GM21515 (cell line): ENCODE results near the gene GMEB2.
"Not testable (repeated sequence)": the region's sequence is repeated elsewhere in the genome, so short reads cannot be mapped to it uniquely, and the experiment has no call there.

ENCODE experiments used
- ATAC-seq: cut with Tn5 transposase; IDR thresholded peaks from one replicate; pipeline ENCODE4 v1.9.1; 2021; ENCODE audit not compliant: unreplicated experiment

Gene GMEB2

DNA sequence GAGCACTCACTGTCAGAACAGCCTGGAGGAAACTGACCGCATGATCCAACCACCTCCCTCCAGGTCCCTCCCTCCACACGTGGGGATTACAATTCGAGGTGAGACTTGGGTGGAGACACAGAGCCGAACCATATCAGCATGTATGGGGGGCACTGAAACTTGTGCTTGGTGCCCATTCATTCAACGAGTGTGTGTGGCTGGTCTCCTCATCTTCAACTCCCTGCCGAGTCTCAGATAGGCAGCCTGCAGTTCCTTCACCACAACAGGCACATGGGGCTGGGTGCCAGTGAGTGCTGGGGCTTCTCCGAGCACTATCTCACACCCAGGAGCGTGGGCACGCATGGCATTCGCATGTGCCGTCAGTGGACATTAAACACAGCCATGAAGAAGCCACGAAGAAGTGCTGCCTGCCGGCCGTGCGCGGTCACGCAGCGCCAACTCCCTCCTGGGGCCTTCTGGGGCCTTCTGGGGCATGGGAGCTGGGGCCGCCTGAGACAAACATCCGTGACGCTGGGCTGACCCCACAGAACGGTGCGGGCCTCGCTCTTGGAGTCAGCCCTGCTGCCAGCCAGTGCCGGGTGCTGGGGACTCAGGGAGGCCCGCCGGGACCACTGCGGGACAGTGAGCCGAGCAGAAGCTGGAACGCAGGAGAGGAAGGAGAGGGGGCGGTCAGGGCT lies 30.5 kb upstream of the GMEB2 start:
- ATAC-seq = peak; percentile 6

DNA sequence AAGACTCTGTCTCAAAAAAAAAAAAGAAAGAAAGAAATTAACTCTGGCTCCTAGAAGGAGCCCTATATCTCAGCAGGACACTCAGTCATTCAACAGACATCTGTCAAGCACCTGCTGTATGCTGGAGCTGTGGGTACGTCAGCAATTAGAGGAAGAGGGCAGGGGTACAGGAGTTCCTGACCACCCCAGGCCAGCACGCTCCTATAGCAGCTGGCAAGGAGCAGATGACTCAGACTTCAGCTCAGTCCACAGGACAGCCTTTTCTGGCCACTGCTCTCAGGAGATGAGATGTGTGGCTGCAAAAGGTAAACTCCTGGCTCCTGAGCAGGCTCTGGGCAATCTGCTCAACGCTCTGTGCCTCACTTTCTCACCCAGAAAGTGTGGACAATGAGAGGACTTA lies 29.6 kb upstream of the GMEB2 start:
- ATAC-seq = no peak

DNA sequence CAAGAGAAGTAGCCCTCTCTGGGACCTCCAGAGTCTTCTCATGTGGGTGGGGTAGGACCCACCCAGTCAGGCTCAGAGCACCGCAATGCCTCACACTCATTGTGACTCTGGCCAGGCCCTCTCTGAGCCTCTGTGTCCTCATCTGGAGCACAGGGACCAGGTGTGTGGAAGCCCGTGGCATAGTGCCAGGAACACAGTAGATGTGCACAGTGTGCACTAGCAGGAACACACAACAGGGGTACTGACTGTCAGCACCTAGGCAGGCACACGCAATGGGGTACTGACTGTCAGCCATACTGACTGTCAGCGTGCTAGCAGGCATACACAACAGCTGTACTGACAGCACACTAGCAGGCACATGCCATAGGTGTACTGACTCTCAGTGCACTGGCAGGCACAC lies 28.3 kb upstream of the GMEB2 start:
- ATAC-seq = no peak

DNA sequence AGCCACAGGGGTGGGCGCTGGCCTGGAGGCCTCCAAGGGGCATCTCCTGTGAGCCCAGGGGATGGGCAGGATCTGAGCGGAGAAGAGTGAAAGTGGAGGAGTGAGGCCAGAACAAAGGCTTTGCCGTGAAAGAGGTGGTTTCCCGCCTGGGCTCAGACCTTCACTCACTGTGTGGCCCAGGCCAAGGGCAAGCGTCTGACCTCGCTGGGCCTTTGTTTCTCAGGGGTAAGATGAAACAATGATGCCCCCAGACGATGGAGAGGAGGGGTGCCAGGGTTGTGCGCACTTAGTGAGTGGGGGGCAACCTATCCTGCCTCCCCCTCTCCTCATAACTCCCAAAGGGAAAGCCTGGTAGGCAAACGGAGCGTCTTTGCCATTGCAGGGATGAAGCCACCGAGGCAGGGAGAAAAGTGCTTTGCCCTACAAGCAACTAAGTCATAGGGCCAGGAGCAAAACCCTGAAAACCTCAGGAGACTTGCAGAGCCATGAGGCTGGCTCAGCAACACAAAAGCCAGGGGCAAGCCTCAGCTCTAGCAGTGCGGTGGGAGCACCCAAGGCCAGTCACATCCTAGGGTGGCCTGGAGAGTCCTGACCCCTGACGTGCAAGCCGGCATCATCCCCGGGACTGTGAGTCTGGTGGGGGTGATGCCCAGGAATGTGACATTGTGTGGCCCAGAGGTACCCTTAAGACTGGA lies 27.2 kb upstream of the GMEB2 start:
- no peak for ATAC-seq

DNA sequence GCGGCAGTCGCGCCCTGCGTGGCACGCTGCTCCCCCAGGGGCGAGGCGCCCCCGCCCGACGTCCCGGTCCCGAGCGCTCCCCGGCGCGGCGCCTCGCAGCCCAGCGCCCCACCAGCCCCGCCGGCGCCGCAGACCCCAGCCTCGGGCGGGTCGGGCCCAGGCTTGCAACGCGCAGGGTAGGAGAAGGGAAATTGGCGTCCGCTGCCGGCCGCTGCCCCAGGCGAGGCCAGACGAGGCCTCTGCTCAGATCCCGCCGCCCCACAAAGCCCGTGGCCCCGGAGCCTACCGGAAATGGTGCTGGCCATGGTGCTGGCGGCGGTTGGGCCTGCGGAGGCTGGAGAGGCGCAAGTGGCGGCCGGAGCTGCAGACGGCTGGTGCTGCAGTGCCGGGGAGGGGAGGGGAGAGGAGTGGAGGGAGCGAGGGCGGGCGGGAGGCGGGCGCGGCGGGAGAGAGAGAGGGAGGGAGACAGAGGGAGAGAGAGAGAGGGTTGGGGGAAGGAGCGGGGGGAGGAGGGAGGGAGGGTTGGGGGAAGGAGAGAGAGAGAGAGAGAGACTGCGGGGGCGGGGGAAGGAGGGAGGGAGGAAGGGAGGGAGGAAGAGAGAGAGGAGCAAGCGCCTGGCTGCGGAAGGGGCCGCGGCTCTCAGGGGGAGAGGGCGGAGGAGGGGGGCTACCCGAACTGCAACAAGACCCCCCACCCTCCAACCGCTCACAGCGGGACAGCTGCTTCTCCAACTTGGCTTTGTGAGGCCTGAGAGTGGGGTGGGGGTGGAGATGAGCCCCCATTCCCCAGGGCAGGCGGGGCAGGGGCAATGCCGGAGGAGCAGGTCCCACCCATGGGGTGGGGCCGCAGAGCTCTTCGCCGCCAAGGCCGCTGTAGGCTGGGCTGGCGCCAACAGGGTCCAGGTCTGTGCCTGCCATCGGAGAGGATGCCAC lies 26.4 kb upstream of the GMEB2 start, which contains the start of gene STMN3:
Gene STMN3, minus strand, starts transcription at position 384 of the 933 bp plus-strand sequence. Its CDS starts 79 bp downstream, at position 305.
- no peak for ATAC-seq

DNA sequence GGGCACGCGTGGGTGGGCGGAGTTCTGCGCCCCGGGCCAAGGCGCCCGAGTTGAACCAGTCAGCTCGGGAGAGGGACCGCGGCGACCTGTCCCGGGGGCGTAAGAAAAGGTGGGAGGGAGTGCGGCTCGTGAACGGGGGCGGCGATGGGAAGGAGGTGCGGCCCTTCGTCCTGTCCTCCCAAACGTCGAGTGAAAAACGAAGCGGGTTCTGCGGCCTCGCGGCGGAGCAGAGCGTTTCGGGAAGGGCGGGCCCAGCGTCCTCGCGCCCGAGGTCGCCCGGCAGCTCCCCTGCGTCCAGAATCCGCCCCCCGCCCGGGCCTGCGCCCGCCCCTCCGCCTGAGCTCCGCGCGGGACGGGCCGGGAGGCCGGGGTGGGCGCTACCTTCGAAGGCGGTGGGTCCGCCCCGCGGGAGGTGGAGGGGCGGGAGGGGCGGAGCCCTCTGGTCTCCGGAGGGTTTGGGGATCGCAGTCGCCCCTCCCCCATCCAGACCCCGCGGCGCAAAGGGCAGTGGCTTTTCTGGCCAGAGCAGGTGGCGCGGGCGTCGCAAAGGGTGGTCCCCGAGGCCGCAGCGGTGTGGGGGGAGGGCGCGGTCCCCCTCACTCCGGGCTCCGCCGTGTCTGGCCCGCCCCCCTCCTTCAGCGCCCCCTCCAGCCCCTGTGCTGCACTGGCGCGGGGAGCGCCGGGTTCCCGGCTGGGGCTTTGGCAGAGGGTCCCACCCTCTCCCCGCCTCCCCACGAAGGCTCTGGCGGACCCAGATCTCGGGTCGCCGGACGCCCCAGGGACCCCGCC lies 25.5 kb upstream of the GMEB2 start:
- ATAC-seq = no peak

DNA sequence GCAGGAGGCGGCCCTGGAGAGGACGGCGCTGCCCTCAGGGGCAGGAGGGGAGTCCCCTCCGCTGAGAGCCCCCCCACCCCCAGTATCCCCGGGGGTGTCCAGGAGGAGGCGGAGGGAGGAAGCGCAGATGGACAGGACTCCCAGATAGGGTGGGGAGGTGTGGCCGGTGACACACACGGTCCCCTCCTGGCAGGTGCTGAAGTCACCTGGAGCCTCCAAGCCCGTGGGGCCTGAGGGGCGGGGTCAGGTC lies 25.0 kb upstream of the GMEB2 start:
- ATAC-seq = no peak

DNA sequence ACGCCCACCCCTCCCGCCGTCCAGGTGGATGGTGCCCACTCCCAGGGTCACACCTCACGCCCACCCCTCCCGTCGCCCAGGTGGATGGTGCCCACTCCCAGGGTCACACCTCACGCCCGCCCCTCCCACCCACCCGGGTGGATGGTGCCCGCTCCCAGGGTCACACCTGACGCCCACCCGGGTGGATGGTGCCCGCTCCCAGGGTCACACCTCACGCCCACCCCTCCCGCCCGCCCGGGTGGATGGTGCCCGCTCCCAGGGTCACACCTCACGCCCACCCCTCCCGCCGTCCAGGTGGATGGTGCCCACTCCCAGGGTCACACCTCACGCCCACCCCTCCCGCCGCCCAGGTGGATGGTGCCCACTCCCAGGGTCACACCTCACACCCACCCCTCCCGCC lies 23.6 kb upstream of the GMEB2 start:
- not testable (repeated sequence) for ATAC-seq

DNA sequence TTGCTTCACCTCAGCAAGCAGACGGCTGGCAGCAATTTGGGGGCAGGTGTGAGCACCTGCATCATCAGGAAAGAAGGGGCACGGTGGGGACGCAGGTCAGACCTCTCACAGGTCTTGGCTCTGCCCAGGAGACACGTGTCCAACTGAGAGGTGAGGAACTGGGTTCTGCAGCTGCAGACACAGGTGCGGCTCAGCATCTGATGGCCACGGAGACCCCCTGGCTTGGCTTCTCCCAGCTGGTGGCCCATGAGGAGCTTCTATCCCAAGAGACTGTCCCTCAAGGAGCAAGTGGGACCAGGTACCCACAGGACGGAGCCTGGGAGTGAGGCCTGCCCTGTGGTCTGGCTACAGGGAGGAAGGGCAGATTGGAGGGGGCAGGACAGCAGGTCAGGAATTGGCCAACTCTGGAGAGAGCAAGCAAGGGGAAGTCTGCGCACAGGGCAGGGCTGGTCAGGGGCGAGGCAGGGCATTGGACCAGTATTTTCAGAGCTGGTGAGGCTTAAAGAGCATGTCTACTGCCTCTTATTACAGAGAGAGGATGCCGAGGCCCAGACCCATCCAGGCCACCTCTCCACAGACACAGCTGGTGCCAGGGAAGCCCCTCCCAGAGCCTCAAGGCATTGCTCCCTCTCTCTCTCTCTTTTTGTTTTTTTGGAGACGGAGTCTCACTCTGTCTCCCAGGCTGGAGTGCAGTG lies 22.1 kb upstream of the GMEB2 start:
- ATAC-seq = no peak

DNA sequence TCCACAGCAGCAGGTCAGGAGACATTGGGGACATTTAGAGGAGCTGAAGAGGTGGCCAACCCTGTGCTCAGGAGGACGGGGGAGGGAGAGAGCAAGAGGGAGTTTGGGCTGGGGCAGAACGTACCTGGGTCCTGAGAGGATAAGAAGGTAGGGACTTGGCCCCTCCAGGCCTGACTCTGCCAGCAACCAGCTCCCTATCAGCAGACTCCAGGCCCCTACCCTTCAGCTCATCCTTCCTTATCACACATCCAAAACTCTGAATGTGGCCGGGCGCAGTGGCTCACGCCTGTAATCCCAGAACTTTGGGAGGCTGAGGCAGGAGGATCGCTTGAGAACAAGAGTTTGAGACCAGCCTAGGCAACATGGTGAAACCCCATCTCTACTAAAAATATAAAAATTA lies 21.3 kb upstream of the GMEB2 start:
- ATAC-seq = no peak

DNA sequence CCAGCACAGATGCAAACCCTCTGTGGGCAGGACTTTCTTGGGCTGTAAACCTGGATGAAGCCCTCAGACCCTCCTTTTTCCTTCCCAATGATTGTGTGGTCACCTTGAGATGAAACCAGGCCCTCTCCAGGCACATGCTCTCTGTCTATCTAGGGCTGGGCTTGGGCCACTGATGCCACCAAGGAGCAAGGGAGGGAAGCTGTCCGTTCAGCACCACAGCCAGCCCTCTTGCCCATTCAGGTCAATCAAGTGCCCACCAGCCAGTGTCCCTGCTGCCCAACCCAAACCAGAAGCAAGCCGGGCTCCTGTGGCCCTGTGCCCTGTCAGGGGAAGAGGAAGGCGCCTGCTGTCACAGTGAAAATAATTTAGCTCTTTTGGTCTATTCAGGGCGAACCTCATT lies 18.3 kb upstream of the GMEB2 start:
- no peak for ATAC-seq

DNA sequence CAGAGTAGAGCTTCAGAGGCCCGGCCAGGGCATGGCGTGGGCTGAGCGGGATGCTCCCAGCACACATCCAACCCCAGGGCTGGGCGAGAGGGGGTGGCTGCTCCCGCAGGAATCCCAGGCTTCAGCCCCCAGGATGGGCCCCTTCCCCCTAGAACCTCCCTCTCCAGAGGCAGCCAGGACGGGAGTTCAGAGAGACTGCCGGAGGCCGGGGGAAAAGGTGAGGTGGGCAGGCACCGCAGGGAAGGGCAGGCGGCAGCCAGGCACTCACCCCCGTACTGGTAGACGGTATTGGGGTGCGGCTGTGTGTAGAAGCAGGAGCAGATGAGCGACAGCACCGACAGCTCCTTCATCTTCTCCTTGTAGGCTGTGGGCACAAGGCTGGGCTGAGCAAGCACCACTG lies 17.0 kb upstream of the GMEB2 start:
- ATAC-seq = no peak

DNA sequence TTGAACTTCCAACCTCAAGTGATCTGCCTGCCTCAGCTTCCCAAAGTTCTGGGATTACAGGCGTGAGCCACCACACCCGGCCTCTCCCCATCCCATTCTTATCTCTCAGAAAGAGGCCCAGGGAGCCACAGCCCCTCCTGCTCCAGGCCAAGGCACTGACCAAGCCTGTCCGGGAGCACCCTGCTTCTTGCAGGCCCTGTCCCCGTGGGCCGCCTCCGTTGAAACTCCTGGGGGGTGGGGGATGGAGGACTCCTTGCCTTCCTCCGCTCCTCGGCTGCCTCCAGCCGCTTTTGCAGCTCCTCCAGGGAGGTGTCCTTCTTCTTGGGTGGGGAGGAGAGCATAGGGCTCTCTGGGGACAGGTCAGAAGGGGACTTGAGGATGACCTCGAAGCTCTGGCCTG lies 16.6 kb upstream of the GMEB2 start:
- no peak for ATAC-seq

DNA sequence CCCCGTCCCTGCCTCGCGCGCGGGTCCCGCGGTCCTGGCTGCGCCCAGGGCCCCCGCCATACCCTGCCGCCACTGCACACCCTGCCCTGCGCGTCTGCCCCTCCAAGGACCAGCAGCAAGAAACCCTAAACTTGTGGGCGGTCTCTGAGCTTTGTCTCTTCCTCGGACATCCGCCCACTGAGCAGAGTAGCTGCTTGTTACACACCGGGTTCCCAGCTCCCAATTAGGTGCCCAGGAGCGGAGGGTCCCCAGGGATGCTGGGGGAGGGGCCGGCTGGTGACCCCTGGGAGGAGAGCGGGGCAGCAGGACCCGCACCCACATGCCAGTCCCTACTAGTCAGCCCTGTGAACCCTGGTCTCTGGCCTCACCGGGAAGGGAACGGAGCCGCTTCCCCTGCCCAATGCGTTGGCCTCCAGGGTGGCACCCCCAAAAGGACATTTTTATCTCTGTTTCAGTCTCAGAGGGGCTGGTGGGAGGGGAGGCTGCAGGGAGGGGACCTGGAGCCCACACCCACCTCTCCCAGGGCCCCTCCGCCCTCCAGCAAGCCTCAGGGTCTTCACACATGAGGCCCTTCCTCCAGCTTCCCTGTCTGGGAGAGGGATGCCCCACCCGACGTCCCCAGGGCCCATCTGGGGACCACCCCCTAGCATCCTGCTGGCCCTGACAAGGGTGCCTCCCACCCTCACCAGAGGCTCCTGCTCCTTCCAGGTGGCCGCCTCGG lies 15.8 kb upstream of the GMEB2 start:
- no peak for ATAC-seq

DNA sequence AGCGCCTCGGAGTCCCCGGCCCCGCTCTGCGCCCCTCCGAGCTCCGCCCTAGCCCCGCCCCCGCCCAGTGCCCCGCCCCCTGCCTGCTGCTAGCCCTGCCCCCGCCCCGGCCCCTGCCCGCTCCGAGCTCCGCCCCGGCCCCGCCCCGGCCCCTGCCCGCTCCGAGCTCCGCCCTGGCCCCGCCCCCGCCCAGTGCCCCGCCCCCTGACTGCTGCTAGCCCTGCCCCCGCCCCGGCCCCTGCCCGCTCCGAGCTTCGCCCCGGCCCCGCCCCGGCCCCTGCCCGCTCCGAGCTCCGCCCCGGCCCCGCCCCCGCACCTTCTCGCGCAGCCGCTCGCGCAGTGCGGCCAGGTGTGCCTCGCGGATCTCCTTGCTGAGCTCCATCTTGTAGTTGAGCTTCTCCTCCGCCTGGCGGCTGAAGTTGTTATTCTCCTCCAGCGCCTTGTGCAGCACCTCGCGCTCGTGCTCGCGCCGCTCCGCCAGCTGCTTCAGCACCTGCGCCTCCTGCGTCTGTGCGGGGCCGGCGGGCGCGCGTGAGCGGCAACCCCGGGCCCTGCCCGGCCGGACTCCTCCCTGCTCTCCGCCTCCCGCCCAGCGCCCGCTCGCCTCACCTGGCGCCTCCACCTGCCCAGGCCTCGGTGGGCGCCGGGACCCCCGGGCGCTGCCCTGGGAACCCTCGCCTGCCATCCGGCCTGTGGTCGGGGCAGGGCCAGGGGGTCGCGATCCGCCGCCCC lies 15.1 kb upstream of the GMEB2 start:
- ATAC-seq = peak; percentile 43

DNA sequence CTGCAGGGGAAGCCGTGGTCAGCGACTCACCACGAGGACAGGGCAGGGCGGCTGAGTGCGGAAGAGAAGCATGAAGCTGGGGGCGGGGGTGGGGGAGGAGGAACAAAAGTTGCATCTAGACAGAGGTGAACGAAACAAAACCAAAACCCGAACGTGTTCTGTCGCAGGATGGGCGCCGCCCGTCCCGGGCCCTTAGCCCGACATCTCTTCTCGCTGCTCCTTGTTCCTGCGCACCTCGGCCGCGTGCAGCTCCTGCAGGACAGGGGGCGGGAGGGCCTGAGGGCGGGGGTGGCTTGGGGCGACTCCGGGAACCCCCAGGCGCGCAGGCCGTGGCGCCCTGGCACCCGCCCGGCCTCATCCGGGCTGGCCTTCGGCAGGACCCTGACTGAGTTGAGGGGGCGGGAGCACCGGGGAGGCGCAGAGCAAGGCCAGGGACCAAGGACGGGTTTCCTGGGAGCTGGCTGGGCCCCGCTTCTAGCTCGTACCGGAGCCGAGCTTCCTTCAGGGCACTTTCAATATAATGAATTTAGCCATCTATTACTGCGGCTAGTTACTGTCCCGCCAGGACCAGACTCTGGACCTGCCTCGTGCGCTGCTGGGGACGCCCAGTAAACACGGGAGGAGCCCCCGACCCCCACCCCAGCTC lies 14.4 kb upstream of the GMEB2 start:
- no peak for ATAC-seq

DNA sequence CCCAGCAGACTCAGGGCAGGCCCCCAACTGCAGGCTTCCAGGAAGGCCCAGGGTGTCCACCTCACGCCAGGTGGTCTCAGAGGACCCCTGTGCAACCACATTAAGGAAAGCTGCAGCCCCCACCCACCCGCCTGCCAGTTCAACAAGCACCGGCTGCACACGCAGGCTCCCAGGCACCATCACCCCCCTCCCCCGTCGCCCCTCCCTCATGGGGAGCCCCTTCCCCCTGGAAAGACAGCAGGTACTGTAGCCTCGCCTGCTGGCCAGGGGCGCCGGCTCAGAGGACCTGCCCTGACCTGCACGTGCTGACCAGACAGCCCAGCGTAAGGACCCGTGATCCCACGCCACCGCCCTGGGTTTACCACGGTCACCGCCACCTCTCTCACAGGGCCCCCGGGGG lies 13.8 kb upstream of the GMEB2 start:
- not testable (repeated sequence) for ATAC-seq

DNA sequence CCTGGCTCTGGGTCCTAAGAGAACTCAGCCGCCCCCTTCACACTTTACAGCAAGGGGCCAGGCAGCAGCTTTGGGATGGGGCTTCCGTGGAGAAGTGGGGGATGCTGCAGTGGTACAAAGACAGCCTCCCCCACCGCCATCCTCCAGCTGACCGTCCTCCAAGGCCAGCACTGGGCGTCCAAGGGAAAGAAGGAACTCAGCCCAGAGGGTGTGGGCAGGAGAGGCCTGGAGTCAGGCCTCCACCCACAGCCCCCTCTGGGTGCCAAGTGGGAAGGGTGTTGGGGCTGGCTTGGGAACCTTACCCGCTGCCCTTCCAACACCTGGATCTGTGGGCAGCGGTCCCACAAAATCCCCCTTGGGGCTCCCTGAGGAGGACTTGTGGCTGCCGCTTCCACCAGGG lies 13.2 kb upstream of the GMEB2 start:
- no peak for ATAC-seq
